K562 (cell line): ENCODE results near the gene DDX41. TPM values are rescaled to one million over a fixed set of nuclear protein-coding genes. Genes with fewer than 3 reads are reported as not detected.

Source experiments
- ATAC-seq: fragments of 200-7000 bp; cut with Tn5 transposase; 3 replicates; pipeline ENCODE4 v1.9.1; 2020; ENCODE audit warnings: moderate library complexity
- BruUV-seq: library from RNA; stranded (reverse); fragments of 400-500 nt; replicated peaks from 2 replicates; lab custom pipeline; 2021; lab: Mats Ljungman, UMichigan
- CTCF ChIA-PET: fragments of 300-600 bp; formaldehyde crosslinking; extraction: SDS; loops from one replicate; lab custom pipeline; 2021; ENCODE audit warnings: low intra/inter-chr PET ratio; lab: Yijun Ruan, JAX
- POLR2A ChIA-PET: fragments of 300-600, 350-650 bp; sonication (Branson Sonifier 250); formaldehyde crosslinking; extraction: SDS; loops from one replicate; lab custom pipeline; 2021; ENCODE audit warnings: antibody characterized with exemption, inconsistent platforms; lab: Yijun Ruan, JAX
- DNase-seq, 4 experiments: peaks; one replicate each; pipeline versions ENCODE4 v3.0.0 to v3.0.0-alpha.2; 2011 to 2018; ENCODE audit warnings: low spot score in 3 of 4, mixed read lengths in 3 of 4; ENCODE audit errors: extremely low read depth in 1 of 4
- FAIRE-seq: peaks from 2 replicates; lab custom pipeline; 2011; peaks lifted over from hg19 to GRCh38; lab: Jason Lieb, UNC
- H2AFZ ChIP-seq: 2 replicates; pipeline ENCODE4 v1.6.0; 2011; ENCODE audit warnings: low read depth, low read length, control low read depth, inconsistent platforms
- H3K27ac ChIP-seq: fragments of 200-600 bp; 3 replicates; pipeline ENCODE4 v1.8.0; 2011; ENCODE audit warnings: low read depth, mild to moderate bottlenecking, control low read depth, inconsistent platforms, low read length, moderate library complexity, mixed read lengths; ENCODE audit errors: extremely low read depth
- H3K27me3 ChIP-seq, 2 experiments: fragments of 300-600 bp in 1 of 2; 2 replicates in 1 of 2; 3 replicates in 1 of 2; pipeline versions ENCODE4 v1.6.0 to v1.8.0; 2011; ENCODE audit warnings: inconsistent platforms in 2 of 2, low read length in 2 of 2, mild to moderate bottlenecking in 1 of 2, mixed read lengths in 1 of 2, moderate library complexity in 1 of 2; ENCODE audit not compliant: control insufficient read depth in 2 of 2, insufficient read depth in 2 of 2
- H3K36me3 ChIP-seq: fragments of 300-600 bp; 3 replicates; pipeline ENCODE4 v1.8.0; 2011; ENCODE audit warnings: mild to moderate bottlenecking, low read length, inconsistent platforms; ENCODE audit not compliant: control insufficient read depth, insufficient read depth
- H3K4me1 ChIP-seq, 2 experiments: fragments of 200-600 bp in 1 of 2; replicated peaks in 1 of 2; 2 replicates in 1 of 2; 3 replicates in 1 of 2; pipeline versions ENCODE4 v1.5.1 to v1.8.0; 2011; ENCODE audit warnings: inconsistent platforms in 2 of 2, low read length in 2 of 2, mild to moderate bottlenecking in 1 of 2, mixed read lengths in 1 of 2, moderate library complexity in 1 of 2; ENCODE audit not compliant: control insufficient read depth in 2 of 2, insufficient read depth in 2 of 2
- H3K4me2 ChIP-seq: 2 replicates; pipeline ENCODE4 v1.6.1; 2011; ENCODE audit warnings: low read length, control low read depth, inconsistent platforms, mixed read lengths; ENCODE audit not compliant: insufficient read depth
- H3K4me3 ChIP-seq: fragments of 200-600 bp; sonication (generic), shearing (Covaris generic); 2 replicates; pipeline ENCODE4 v1.5.1; 2016; ENCODE audit warnings: control low read depth, inconsistent platforms
- H3K79me2 ChIP-seq: fragments of 200-600 bp; 3 replicates; pipeline ENCODE4 v1.8.0; 2011; ENCODE audit warnings: low read length, inconsistent platforms; ENCODE audit not compliant: control insufficient read depth, insufficient read depth
- H3K9ac ChIP-seq, 2 experiments: 2 replicates each; pipeline versions ENCODE4 v1.6.0 to v1.6.1; 2011; ENCODE audit warnings: low read depth in 2 of 2, low read length in 2 of 2, control low read depth in 1 of 2, inconsistent platforms in 1 of 2, mild to moderate bottlenecking in 1 of 2, mixed read lengths in 1 of 2; ENCODE audit not compliant: insufficient read depth in 1 of 2
- H3K9me1 ChIP-seq: one replicate; pipeline ENCODE4 v1.6.0; 2011; ENCODE audit warnings: inconsistent platforms, mild to moderate bottlenecking, low read length, moderate library complexity; ENCODE audit not compliant: control insufficient read depth, insufficient read depth
- H3K9me3 ChIP-seq: replicated peaks from 2 replicates; pipeline ENCODE4 v1.5.1; 2011; ENCODE audit warnings: low read depth, low read length, inconsistent platforms; ENCODE audit not compliant: control insufficient read depth, insufficient read depth
- H4K20me1 ChIP-seq: replicated peaks from 2 replicates; pipeline ENCODE4 v1.6.1; 2011; ENCODE audit warnings: low read length, inconsistent platforms, mixed read lengths; ENCODE audit not compliant: control insufficient read depth, insufficient read depth
- E2F3 ChIP-seq: fragments of 250-450 bp; sonication (Bioruptor Pico); IDR thresholded peaks from 2 replicates; pipeline ENCODE4 v1.4.0; 2020; ENCODE audit warnings: mild to moderate bottlenecking
- ETS1 ChIP-seq: conservative IDR thresholded peaks from 2 replicates; pipeline ENCODE4 v1.6.1; 2011; ENCODE audit warnings: low read depth, mild to moderate bottlenecking, low read length; ENCODE audit not compliant: control insufficient read depth
- JUNB ChIP-seq: fragments of 450-650 bp; formaldehyde crosslinking; conservative IDR thresholded peaks from 2 replicates; pipeline ENCODE4 v1.4.0; 2020; ENCODE audit warnings: mild to moderate bottlenecking
- MEF2A ChIP-seq: IDR thresholded peaks from 2 replicates; pipeline ENCODE4 v1.6.1; 2011; ENCODE audit warnings: low read depth, mild to moderate bottlenecking, low read length, moderate library complexity; ENCODE audit not compliant: control insufficient read depth
- POLR2A ChIP-seq: fragments of 450-650 bp; conservative IDR thresholded peaks from 2 replicates; pipeline ENCODE4 v1.6.1; 2016
- RBM14 ChIP-seq: fragments of 200-400 bp; formaldehyde crosslinking; IDR thresholded peaks from 2 replicates; pipeline ENCODE4 v1.6.1; 2018; ENCODE audit warnings: low read depth, mild to moderate bottlenecking, low read length, moderate library complexity, borderline replicate concordance; ENCODE audit not compliant: insufficient read depth
- REST ChIP-seq, 2 experiments: fragments of 450-650 bp; formaldehyde crosslinking in 1 of 2; IDR thresholded peaks; 2 replicates each; pipeline versions ENCODE4 v1.4.0 to v1.6.1; 2014 to 2020; ENCODE audit warnings: mild to moderate bottlenecking in 2 of 2, borderline replicate concordance in 1 of 2, low read depth in 1 of 2
- SUPT5H ChIP-seq: fragments of 450-650 bp; IDR thresholded peaks from 2 replicates; pipeline ENCODE4 v1.6.1; 2016
- TAF15 ChIP-seq: fragments of 200-400 bp; formaldehyde crosslinking; IDR thresholded peaks from 2 replicates; pipeline ENCODE4 v1.6.1; 2017; ENCODE audit warnings: mild to moderate bottlenecking, low read depth, low read length, moderate library complexity
- ZBED1 ChIP-seq: IDR thresholded peaks from 2 replicates; pipeline ENCODE4 v1.6.1; 2014
- ZBTB1 ChIP-seq: sonication (generic); formaldehyde crosslinking; IDR thresholded peaks from 2 replicates; pipeline ENCODE4 v1.8.1; 2023; ENCODE audit warnings: missing genetic modification reagents, low read depth, mild to moderate bottlenecking, borderline replicate concordance
- ZNF408 ChIP-seq: fragments of 250-450 bp; sonication (Bioruptor Pico); IDR thresholded peaks from 2 replicates; pipeline ENCODE4 v1.4.0; 2020; ENCODE audit warnings: low read depth, mild to moderate bottlenecking, moderate library complexity
- ZNF444 ChIP-seq: fragments of 250-450 bp; sonication (Bioruptor Pico); IDR thresholded peaks from 2 replicates; pipeline ENCODE4 v1.4.0; 2020; ENCODE audit warnings: mild to moderate bottlenecking, moderate library complexity
- WGBS: fragments of 100-300 bp; shearing (Covaris generic); methylation state at CpG from one replicate; pipeline ENCODE4 v1.1.6; 2016; ENCODE audit warnings: low coverage, mixed read lengths; ENCODE audit not compliant: insufficient coverage; ENCODE audit errors: missing lambda C conversion rate; 5-methylcytosine and 5-hydroxymethylcytosine counted together
- in situ Hi-C: fragments of 300-500 bp; cut with MboI; formaldehyde crosslinking; loops from 4 replicates; pipeline ENCODE4 v1.15.0; 2018; ENCODE audit warnings: inconsistent platforms, mixed read lengths
- intact Hi-C: fragments of 100-400 bp; cut with micrococcal nuclease; formaldehyde crosslinking; loops from 2 replicates; pipeline ENCODE4 v1.14.2; 2022
- polyA plus RNA-seq, 8 experiments: library from polyadenylated mRNA; depleted of rRNA in 4 of 8; stranded (reverse) in 5 of 8; unstranded in 3 of 8; fragments of >200 nt; fragmentation: Nextera tagmentation in 2 of 8; fragmentation: Illumina TruSeq in 1 of 8; extraction: Ambion mirVana in 2 of 8; extraction: Trizol in 1 of 8; gene quantifications; 2 replicates each; pipeline versions ENCODE4 v1.2.1 to v1.2.3, GENCODE V29; 2011 to 2014; ENCODE audit warnings: inconsistent platforms in 1 of 8, missing spikeins in 1 of 8
- total RNA-seq, 7 experiments: library from RNA; depleted of rRNA in 6 of 7; stranded (reverse); fragments of >200 nt in 6 of 7; fragmentation: Illumina TruSeq in 2 of 7; extraction: Trizol in 2 of 7; gene quantifications; 2 replicates each; pipeline versions ENCODE4 v1.2.1 to v1.2.3, GENCODE V29; 2011 to 2021; ENCODE audit warnings: low replicate concordance in 1 of 7

Gene DDX41
- total and polyA plus RNA-seq, 9 of the 15 experiments (the other 6 are each of a cell fraction or from before 2014, with no cell fraction given), result 38.2 to 284 (median 116) TPM

GRCh38 chr5:177482359-177482795 lies 34.4 kb downstream of the DDX41 start:
- Histone ChIP-seq H3K9me3 (no peaks in the 10 kb centered on the region), H3K36me3 (peaks cover 44% of the 10 kb centered on the region; the same call in 2 of the 3 replicates), H3K27me3 (no peaks in the 10 kb centered on the region), H3K9me1 (no peaks in the 10 kb centered on the region), H3K9ac (peak overlapping the region in 1 of 2 experiments; percentile 48; a peak in 1 of 4 replicates), H3K4me3 (no peak overlapping the region), H3K79me2 (no peaks in the 10 kb centered on the region), H4K20me1 (no peaks in the 10 kb centered on the region), H3K27ac (no peak overlapping the region; the same call in 2 of the 3 replicates), H3K4me1 (peaks cover 15 to 33% of the 10 kb centered on the region in 2 experiments), H2AFZ (no peak overlapping the region), H3K4me2 (no peak overlapping the region)
- BruUV-seq, result no TSS peak
- CTCF ChIA-PET, result interaction anchor here (1.1 kb wide), 1 partner anchor 9 kb away, joined by 4 read pairs; no protein-coding TSS in a partner anchor
- POLR2A ChIA-PET, result interaction anchor here (1.0 to 1.2 kb wide), 2 partner anchors 11 to 27 kb away, joined by 3 to 4 read pairs; no protein-coding TSS in a partner anchor
- in situ Hi-C loops, result no loop called here
- no peak for DNase-seq
- peak; percentile 19 for ATAC-seq
- intact Hi-C loops, result no loop called here
- no peak for FAIRE-seq
- 78% methylated on average over 10 of the region's 10 CpGs for WGBS
- TF ChIP-seq REST (IDR thresholded peaks at IDR 0.05; ENCODE audit: borderline replicate concordance), result no peak
- TF ChIP-seq REST (CRISPR knock-in tag; IDR thresholded peaks at IDR 0.05; ENCODE audit: low read depth), result no peak
- TF ChIP-seq ZBED1, result no peak
- no peak for TF ChIP-seq ZBTB1 (CRISPR knock-in tag)
- no peak for TF ChIP-seq TAF15
- no peak for TF ChIP-seq ZNF408 (CRISPR knock-in tag)
- TF ChIP-seq ZNF444 (CRISPR knock-in tag), result no peak
- peak; percentile 52; the same call in 1 of the 2 replicates for TF ChIP-seq POLR2A
- TF ChIP-seq RBM14, result no peak
- TF ChIP-seq SUPT5H, result 0 out of 2 replicates have a peak, but pooled peaks have one; percentile 51
- no peak for TF ChIP-seq E2F3
- no peak for TF ChIP-seq JUNB (CRISPR knock-in tag)
- no peak for TF ChIP-seq ETS1
- TF ChIP-seq MEF2A, result no peak
